Measurements from ENCODE around the gene PGAM1.

DNA sequence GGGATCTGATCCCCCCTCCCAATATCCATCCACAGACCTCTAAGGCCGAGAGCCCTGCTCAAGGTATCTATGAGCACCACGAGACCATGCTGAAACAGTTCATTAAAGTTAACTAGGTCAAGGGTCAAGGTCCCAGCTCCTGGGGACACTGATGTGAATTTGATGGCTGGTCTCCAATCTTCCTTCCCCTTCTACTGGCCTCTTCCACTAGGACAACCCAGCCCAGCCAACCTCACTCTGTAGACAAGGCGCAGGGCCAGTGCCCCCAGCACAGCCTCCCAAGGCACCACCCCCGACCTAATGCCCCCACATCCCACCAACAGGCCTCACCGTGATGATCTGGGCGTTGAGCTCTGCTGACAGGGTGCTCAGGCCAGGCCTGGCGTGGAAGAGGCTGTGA is 40.4 kb upstream of the PGAM1 start:
- TF ChIP-seq, protein P1, sequence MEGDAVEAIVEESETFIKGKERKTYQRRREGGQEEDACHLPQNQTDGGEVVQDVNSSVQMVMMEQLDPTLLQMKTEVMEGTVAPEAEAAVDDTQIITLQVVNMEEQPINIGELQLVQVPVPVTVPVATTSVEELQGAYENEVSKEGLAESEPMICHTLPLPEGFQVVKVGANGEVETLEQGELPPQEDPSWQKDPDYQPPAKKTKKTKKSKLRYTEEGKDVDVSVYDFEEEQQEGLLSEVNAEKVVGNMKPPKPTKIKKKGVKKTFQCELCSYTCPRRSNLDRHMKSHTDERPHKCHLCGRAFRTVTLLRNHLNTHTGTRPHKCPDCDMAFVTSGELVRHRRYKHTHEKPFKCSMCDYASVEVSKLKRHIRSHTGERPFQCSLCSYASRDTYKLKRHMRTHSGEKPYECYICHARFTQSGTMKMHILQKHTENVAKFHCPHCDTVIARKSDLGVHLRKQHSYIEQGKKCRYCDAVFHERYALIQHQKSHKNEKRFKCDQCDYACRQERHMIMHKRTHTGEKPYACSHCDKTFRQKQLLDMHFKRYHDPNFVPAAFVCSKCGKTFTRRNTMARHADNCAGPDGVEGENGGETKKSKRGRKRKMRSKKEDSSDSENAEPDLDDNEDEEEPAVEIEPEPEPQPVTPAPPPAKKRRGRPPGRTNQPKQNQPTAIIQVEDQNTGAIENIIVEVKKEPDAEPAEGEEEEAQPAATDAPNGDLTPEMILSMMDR (IDR thresholded peaks at IDR 0.05; ENCODE audit: insufficient read depth, low read length, poor library complexity, severe bottlenecking) = no peak
- TF ChIP-seq EZH2phosphoT487 (conservative IDR thresholded peaks at IDR 0.05; ENCODE audit: low read length) = no peak

Measured in SU-DHL-6 (cell line).